Endothelial cell of umbilical vein (primary cell): ENCODE results near the gene TYW1.

ENCODE experiments used
- CTCF ChIP-seq, 2 donors: IDR thresholded peaks; 1 replicate in 1 of 2; 2 replicates in 1 of 2; pipeline ENCODE4 v1.5.1; 2011; ENCODE audit warnings: low read length in 2 of 2, mild to moderate bottlenecking in 2 of 2, moderate library complexity in 2 of 2, control low read depth in 1 of 2, inconsistent platforms in 1 of 2, low read depth in 1 of 2; ENCODE audit not compliant: insufficient read depth in 1 of 2; ENCODE audit errors: extremely low read depth in 1 of 2
- EZH2 ChIP-seq: IDR thresholded peaks from 2 replicates; pipeline ENCODE4 v1.6.1; 2012; ENCODE audit warnings: borderline replicate concordance, low read depth, mild to moderate bottlenecking, moderate library complexity, low read length, inconsistent platforms; ENCODE audit not compliant: severe bottlenecking
- FOS ChIP-seq: IDR thresholded peaks from 2 replicates; pipeline ENCODE4 v1.6.1; 2011; ENCODE audit warnings: mild to moderate bottlenecking, low read length, moderate library complexity, borderline replicate concordance; ENCODE audit not compliant: insufficient read depth
- GATA2 ChIP-seq: IDR thresholded peaks from 2 replicates; pipeline ENCODE4 v1.7.0; 2011; ENCODE audit warnings: low read depth, mild to moderate bottlenecking, moderate library complexity, mixed read lengths, low read length; ENCODE audit not compliant: insufficient read length, insufficient read depth
- JUN ChIP-seq: IDR thresholded peaks from 2 replicates; pipeline ENCODE4 v1.6.1; 2011; ENCODE audit warnings: borderline replicate concordance, low read depth; ENCODE audit not compliant: insufficient read length, insufficient read depth
- POLR2A ChIP-seq: IDR thresholded peaks from 2 replicates; pipeline ENCODE4 v1.6.1; 2012; ENCODE audit warnings: low read depth, mild to moderate bottlenecking, control low read depth, low read length

GRCh38 chr7:67210567-67210966 lies 213.9 kb downstream of the TYW1 start:
- TF ChIP-seq GATA2 (no peak), CTCF (IDR thresholded peaks at IDR 0.05; ENCODE audit: extremely low read depth in 1 of 2, insufficient read depth in 1 of 2, low read depth in 1 of 2, low read length in 2 of 2) (no peak), FOS (no peak), POLR2A (no peak), EZH2 (no peak), JUN (no peak)
